ENCODE results near the gene UTP18.

DNA sequence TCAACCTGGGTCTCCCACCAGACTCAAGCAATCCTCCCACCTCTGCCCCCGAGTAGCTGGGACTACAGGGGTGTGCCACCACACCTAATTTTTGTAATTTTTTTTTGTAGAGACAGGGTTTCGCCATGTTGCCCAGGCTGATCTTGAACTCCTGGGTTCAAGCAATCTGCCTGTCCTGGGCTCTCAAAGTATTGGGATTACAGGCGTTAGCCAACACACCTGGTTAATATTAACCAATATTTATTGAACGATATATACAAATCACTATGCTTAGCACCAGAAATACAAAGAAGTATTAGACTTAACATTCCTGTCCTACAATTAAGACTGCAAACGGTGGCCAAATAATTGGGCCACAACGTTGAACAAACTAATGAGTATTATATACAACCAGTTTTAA, 4.7 kb upstream of the UTP18 start:
- TF ChIP-seq, protein P1, sequence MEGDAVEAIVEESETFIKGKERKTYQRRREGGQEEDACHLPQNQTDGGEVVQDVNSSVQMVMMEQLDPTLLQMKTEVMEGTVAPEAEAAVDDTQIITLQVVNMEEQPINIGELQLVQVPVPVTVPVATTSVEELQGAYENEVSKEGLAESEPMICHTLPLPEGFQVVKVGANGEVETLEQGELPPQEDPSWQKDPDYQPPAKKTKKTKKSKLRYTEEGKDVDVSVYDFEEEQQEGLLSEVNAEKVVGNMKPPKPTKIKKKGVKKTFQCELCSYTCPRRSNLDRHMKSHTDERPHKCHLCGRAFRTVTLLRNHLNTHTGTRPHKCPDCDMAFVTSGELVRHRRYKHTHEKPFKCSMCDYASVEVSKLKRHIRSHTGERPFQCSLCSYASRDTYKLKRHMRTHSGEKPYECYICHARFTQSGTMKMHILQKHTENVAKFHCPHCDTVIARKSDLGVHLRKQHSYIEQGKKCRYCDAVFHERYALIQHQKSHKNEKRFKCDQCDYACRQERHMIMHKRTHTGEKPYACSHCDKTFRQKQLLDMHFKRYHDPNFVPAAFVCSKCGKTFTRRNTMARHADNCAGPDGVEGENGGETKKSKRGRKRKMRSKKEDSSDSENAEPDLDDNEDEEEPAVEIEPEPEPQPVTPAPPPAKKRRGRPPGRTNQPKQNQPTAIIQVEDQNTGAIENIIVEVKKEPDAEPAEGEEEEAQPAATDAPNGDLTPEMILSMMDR (IDR thresholded peaks at IDR 0.05; ENCODE audit: low read length): no peak
- TF ChIP-seq EZH2 (IDR thresholded peaks at IDR 0.05; ENCODE audit: borderline replicate concordance, low read length): no peak
